ACC112 (cell line): ENCODE results near the gene NBPF1.
"Not testable (repeated sequence)": the region's sequence is repeated elsewhere in the genome, so short reads cannot be mapped to it uniquely, and the experiment has no call there.

ENCODE experiments used
- H2AFZ ChIP-seq: fragments of 200-600 bp; sonication (generic); one replicate; pipeline ENCODE4 v1.6.0; 2017; ENCODE audit warnings: antibody characterized with exemption, low read length; ENCODE audit not compliant: unreplicated experiment
- H3K27ac ChIP-seq: fragments of 200-600 bp; sonication (generic); 2 replicates; pipeline ENCODE4 v1.5.1; 2014; ENCODE audit warnings: low read depth, mild to moderate bottlenecking, antibody characterized with exemption, low read length, moderate library complexity
- H3K27me3 ChIP-seq: fragments of 200-600 bp; sonication (generic); 2 replicates; pipeline ENCODE4 v1.6.1; 2014; ENCODE audit warnings: mild to moderate bottlenecking, antibody characterized with exemption, low read length, moderate library complexity, mixed read lengths; ENCODE audit not compliant: insufficient read depth
- H3K36me3 ChIP-seq: fragments of 200-600 bp; sonication (generic); 2 replicates; pipeline ENCODE4 v1.6.1; 2016; ENCODE audit warnings: mild to moderate bottlenecking, antibody characterized with exemption, low read length, moderate library complexity, mixed read lengths; ENCODE audit not compliant: insufficient read depth
- H3K4me1 ChIP-seq: fragments of 200-600 bp; sonication (generic); one replicate; pipeline ENCODE4 v1.6.1; 2016; ENCODE audit warnings: low read length, mixed read lengths; ENCODE audit not compliant: insufficient read depth, unreplicated experiment, control insufficient read depth
- H3K4me3 ChIP-seq: fragments of 200-600 bp; sonication (generic); 2 replicates; pipeline ENCODE4 v1.5.1; 2014; ENCODE audit warnings: mild to moderate bottlenecking, low read depth, low read length
- H3K79me2 ChIP-seq: fragments of 200-600 bp; sonication (generic); one replicate; pipeline ENCODE4 v1.6.0; 2016; ENCODE audit warnings: low read length; ENCODE audit not compliant: control insufficient read depth, unreplicated experiment, insufficient read depth

The NBPF1 gene

DNA sequence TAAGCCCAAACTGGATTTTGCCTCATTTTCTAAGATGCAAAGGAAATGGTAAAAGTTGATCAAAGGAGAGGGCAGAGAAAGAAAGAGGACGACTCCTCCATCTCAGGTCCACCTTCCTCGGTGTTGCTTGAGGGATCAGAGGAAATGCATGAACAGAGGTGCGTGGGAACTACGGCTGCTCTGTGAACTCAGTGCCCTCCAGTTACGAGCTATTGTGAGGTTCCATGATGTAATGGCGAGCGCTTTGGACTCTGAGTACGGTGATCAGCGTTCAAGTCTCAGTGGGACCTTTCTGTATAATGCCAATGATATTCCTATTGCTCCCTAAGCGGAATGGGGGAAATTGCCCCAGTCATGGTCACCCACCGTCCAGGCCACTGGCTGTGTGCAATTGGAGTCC lies 60.1 kb downstream of the NBPF1 start:
- H3K79me2 ChIP-seq, H3K27ac ChIP-seq, H3K4me3 ChIP-seq, H3K27me3 ChIP-seq, H3K4me1 ChIP-seq, H3K36me3 ChIP-seq, H2AFZ ChIP-seq: not testable (repeated sequence)

DNA sequence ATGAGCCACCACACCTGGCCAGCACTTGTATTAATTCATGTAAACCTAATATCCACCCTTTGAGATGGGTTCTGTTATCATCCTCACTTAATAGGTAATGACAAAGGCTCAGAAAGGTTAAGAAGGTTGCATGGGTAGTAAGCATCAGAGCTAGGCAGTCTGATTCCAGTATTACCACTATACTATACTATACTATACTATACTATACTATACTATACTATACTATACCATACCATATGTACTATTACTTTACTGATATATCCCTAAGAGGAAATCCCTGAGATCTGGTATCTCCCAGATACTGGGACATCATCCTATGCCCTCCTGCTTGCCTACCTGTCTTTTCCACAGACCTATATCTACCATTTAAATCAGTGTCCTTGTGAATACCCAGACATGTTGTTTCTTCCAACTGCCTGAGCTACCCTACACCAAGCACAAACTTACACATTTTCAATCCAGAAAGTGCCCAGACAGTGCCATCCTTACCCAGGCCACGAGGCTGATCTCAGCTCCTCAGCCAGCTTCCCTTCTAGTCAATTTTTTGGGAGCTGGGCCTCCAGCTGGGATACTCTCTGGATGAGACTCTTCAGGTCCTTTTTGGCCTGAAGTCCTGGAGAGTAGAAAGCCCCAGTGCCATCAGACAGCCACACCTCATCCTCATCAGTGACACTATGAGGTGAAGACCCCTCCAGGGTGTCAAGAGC lies 63.0 kb downstream of the NBPF1 start:
- not testable (repeated sequence) for H3K36me3 ChIP-seq, H2AFZ ChIP-seq, H3K79me2 ChIP-seq, H3K27ac ChIP-seq, H3K4me3 ChIP-seq, H3K4me1 ChIP-seq, H3K27me3 ChIP-seq

DNA sequence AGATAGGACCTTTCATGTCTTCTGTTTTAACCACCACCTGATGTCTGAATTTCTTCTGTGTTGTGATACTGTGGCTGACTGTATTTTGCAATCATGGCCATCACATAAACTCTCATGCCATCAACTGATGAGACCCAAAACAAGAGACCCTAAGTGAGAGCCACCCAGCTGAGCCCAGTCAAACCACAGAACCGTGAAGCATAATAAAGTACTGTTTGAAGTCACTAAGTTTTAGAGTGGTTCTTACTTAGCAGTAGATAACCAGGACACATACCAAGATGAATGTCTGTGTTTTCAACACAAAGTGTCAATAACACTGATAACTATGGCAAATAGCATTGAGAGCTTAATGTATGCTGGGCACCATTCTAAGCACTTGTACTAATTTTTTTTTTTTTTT lies 63.8 kb downstream of the NBPF1 start:
- not testable (repeated sequence) for H3K4me1 ChIP-seq, H3K79me2 ChIP-seq, H3K4me3 ChIP-seq, H3K36me3 ChIP-seq, H3K27me3 ChIP-seq, H3K27ac ChIP-seq, H2AFZ ChIP-seq

DNA sequence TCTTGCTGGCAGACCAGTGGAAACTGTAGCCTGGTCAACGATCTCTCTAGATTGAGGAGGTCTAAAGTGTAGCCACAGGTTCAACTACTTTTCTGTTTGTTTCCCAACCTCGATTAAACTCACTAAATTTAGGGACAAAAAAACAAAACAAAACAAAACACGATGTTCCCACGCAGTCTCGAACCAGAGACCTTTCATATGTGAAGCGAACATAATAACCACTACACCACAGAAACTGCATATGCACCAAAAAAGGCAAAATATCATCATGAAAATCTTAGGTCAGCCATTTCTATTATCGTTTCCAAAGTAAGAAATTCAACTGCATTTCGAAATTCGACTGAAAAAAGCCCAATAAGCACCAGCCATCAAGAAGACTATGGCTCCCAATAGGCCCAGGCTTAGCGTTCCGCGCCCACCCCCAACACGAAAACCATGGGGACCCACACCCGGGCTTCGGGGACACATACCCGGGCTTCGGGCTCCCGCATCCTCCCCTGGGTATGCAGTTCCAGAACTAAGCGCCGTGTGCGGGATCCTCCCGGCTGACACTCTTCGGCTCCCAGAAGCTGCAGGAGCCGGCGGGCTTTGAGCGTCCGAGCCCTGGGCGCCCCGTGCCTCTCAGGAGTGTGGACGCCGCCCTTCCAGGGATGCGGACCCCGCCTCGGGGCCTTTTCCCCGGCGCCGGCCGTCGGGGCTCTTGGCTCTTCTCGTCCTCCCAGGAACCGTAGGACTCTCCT lies 65.7 kb downstream of the NBPF1 start:
- H3K27me3 ChIP-seq, H2AFZ ChIP-seq, H3K79me2 ChIP-seq, H3K4me3 ChIP-seq, H3K27ac ChIP-seq, H3K4me1 ChIP-seq, H3K36me3 ChIP-seq: not testable (repeated sequence)

DNA sequence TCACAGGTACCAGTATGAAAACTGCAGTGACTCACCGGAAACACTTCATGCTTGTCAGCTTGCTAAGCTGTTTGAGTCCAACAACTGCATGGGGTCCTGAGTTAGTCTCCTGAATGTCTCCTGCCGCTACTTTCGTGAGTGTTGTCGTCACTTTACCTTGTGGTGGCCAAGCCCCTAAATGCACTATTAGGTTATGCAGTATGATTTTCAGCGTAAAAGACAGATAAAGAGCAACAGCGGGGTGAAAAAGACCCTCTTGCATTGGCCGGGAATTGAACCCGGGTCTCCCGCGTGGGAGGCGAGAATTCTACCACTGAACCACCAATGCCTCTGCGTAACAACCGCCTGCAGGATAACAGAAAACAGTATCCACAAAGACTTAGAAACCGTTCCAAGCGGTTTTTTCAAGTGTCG lies 67.7 kb downstream of the NBPF1 start:
- not testable (repeated sequence) for H3K27ac ChIP-seq, H3K79me2 ChIP-seq, H3K4me1 ChIP-seq, H3K4me3 ChIP-seq, H3K27me3 ChIP-seq, H3K36me3 ChIP-seq, H2AFZ ChIP-seq

DNA sequence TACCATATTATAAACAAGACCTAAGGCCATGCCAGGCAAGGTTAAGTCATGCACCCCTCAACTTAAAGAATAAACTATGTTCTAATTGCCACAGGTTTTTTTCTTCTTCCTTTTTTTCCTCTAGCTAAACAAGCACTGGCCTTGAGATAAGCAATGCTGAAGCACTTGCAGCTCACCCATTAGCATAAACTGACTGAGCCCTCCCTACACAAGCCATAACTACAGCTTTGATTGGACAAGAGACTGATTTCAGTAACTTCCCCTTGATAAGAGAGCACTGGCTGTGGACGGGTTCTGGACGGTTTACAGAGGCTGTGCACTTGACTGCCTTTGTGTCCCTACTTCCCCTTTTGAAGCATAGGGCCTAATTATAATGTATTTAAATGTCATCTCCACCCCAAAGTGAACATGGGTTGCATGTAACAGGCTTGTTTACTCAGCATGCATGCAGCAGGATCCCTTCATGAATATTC lies 72.9 kb downstream of the NBPF1 start:
- H2AFZ ChIP-seq, H3K36me3 ChIP-seq: not testable (repeated sequence)

DNA sequence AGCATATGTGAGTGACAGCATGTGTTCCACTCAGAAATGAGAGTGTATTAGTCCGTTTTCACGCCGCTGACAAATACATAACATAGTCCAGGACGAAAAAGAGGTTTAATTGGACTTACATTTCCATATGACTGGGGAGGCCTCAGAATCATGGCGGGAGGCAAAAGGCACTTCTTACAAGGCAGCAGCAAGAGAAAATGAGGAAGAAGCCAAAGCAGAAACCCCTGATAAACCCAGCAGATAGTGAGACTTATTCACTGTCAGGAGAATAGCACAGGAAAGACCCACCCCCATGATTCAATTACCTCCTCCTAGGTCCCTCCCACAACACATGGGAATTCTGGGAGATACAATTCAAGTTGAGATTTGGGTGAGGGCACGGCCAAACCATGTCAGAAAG lies 75.8 kb downstream of the NBPF1 start:
- H3K27ac ChIP-seq, H3K36me3 ChIP-seq, H3K4me3 ChIP-seq: not testable (repeated sequence)

More for the DNA sequence above, 72.9 kb downstream of the NBPF1 start:
- H3K27ac ChIP-seq, H3K4me3 ChIP-seq, H3K79me2 ChIP-seq, H3K27me3 ChIP-seq, H3K4me1 ChIP-seq: not testable (repeated sequence)

DNA sequence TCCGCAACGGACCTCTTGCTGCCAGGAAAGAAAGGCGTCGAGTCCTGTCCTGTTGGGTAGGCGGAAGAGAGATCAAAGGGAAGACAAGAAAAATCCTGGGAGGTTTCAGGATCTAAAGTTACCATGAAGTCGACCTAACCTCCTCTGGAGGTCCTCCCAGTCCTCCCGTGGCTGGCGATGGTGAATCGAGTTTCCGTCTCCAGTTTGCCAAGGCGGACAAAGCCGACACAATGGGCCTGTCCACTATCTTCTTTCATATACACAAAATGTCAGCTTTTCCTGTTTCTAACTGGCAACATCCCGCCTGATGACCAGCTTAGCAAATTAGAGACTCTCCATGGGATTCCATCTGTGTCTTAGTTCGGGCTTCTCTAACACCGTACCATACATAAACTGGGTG lies 76.6 kb downstream of the NBPF1 start:
- not testable (repeated sequence) for H3K79me2 ChIP-seq, H3K4me3 ChIP-seq, H3K27ac ChIP-seq, H2AFZ ChIP-seq, H3K27me3 ChIP-seq, H3K4me1 ChIP-seq, H3K36me3 ChIP-seq

More for the DNA sequence above, 75.8 kb downstream of the NBPF1 start:
- H3K27me3 ChIP-seq, H3K79me2 ChIP-seq, H2AFZ ChIP-seq, H3K4me1 ChIP-seq: not testable (repeated sequence)

DNA sequence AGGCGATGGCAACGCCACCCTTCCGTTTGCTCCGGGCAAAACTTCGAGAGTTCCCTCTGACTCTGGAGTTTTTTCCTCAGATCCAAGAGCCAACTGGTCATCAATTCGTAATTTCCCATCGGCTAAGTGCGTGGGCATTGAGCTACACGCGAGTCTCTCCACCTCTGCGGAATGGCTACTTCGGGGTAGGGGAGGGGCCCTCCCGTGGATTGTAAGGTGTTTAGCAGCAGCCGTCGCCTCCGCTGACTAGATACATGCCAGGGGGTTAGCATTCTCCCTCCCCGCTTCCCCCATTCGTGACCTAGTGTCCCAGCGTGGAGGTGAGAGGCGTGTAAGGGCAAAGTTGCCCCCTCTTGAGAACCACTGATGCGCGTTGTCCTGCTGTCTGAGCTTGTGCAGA lies 77.5 kb downstream of the NBPF1 start:
- not testable (repeated sequence) for H2AFZ ChIP-seq, H3K36me3 ChIP-seq, H3K27me3 ChIP-seq, H3K4me1 ChIP-seq, H3K27ac ChIP-seq, H3K4me3 ChIP-seq, H3K79me2 ChIP-seq

DNA sequence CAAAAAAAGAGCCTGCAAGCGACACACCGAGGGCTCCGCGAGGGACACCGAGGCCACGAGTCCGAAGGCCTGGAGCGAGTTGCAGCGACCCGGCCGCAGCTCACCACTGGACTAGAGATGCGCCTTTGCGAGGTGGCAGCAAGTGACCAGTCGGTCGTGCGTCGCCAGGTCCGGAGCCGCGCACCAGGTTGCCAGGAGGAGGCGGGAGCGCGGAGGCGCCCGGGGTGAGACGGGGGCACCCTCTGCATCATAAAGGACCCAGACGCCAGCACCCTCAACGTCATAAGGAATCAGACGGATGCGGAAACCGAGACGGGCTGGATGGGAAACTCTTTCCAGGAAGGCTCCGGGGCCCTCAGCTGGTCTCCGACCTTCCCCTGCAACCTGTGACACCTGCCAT lies 77.9 kb downstream of the NBPF1 start:
- H3K4me3 ChIP-seq: peak overlapping the region; percentile 62

DNA sequence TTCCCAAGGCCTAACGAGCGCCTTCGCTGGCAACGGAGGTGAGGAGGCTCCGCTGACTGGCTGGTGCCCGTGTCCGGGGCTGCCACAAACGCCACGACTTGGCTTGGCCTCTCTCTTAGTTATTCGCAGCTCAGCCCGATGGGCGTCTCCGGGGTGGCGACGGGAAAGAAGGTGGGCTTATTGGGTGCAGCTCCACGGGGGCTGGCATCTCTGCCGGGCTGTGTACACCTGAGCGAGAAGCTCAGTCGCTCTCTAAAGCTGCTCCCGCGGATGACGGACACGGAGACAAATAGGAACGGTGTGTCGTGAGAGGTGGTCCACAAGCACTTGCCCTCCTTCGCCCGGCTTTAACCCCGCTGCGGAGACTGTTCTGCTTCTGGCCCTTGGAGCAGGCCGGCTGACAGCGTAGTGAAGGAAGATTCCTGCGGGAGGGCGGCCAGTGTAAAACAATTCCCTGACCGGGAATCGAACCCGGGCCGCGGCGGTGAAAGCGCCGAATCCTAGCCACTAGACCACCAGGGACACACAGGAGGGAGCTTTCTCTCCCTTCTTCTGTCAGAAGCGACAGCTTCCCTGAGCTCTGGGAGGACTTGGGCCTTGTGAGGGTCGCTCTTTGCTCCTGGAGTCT lies 78.4 kb downstream of the NBPF1 start:
- not testable (repeated sequence) for H3K4me1 ChIP-seq, H3K27me3 ChIP-seq, H3K79me2 ChIP-seq, H2AFZ ChIP-seq, H3K27ac ChIP-seq, H3K36me3 ChIP-seq
- H3K4me3 ChIP-seq: peak overlapping the region; percentile 62

More for the DNA sequence above, 77.9 kb downstream of the NBPF1 start:
- not testable (repeated sequence) for H3K27me3 ChIP-seq, H3K79me2 ChIP-seq, H3K36me3 ChIP-seq, H3K27ac ChIP-seq, H2AFZ ChIP-seq, H3K4me1 ChIP-seq
